Left lung (tissue), 10 donors: ENCODE data around the gene ANKFY1. TPM values are rescaled to one million over a fixed set of nuclear protein-coding genes. Genes with fewer than 3 reads are reported as not detected.

ENCODE experiments used
- ATAC-seq: fragments of 200-7000 bp; cut with Tn5 transposase; one replicate; pipeline ENCODE4 v1.9.1; 2020; ENCODE audit warnings: moderate library complexity
- DNase-seq, 4 donors: peaks; one replicate each; pipeline ENCODE4 v3.0.0-alpha.2; 2013 to 2020
- H3K27ac ChIP-seq, 2 donors: fragments of 200-600 bp; sonication (generic) in 1 of 2; one replicate each; pipeline versions ENCODE4 v1.5.0 to v1.8.0; 2020 to 2021
- H3K27me3 ChIP-seq, 2 donors: fragments of 200-600 bp; sonication (generic) in 1 of 2; one replicate each; pipeline versions ENCODE4 v1.5.0 to v1.8.0; 2020 to 2021
- H3K36me3 ChIP-seq, 2 donors: fragments of 200-600 bp; sonication (generic) in 1 of 2; one replicate each; pipeline versions ENCODE4 v1.5.0 to v1.8.0; 2020 to 2021
- H3K4me1 ChIP-seq, 2 donors: fragments of 200-600 bp; one replicate each; pipeline ENCODE4 v1.8.0; 2021
- H3K4me3 ChIP-seq, 2 donors: fragments of 200-600 bp; sonication (generic) in 1 of 2; one replicate each; pipeline versions ENCODE4 v1.5.0 to v1.8.0; 2020 to 2021; ENCODE audit warnings: mild to moderate bottlenecking in 1 of 2
- H3K9me3 ChIP-seq, 2 donors: fragments of 200-600 bp; sonication (generic) in 1 of 2; one replicate each; pipeline versions ENCODE4 v1.5.0 to v1.8.0; 2020 to 2021
- CTCF ChIP-seq, 2 donors: fragments of 200-600 bp; sonication (generic) in 1 of 2; IDR thresholded peaks; one replicate each; pipeline versions ENCODE4 v1.5.0 to v1.8.0; 2021; ENCODE audit warnings: antibody characterized with exemption in 2 of 2
- intact Hi-C, 2 donors: fragments of 100-400 bp; cut with DNase I; formaldehyde crosslinking; loops; one replicate each; pipeline versions ENCODE4 v1.11.2 to v1.14.2; 2022
- polyA plus RNA-seq, 6 donors: library from polyadenylated mRNA; unstranded; fragments of 120-200 nt; gene quantifications; one replicate each; pipeline ENCODE4 v1.2.1, GENCODE V29; 2013; ENCODE audit not compliant: insufficient read length in 6 of 6
- total RNA-seq, 2 donors: library from RNA; stranded (reverse); fragmentation: NEBNext Ultra II Directional; extraction: Animal tissue kit (Norgen Biotek cat#: 25700); gene quantifications; one replicate each; pipeline ENCODE4 v1.2.1, GENCODE V29; 2021
- donor health status: DM: no; HTN: yes; CAD: no.
- donor health status: DM: no; HTN: no; CAD: no.

Gene ANKFY1
- total and polyA plus RNA-seq, 8 donors = 52.9 to 76.9 (median 56.2) TPM

- H3K27me3 ChIP-seq = no peaks in the 10 kb centered on the region
- H3K27ac ChIP-seq = no peak overlapping the region
- H3K4me1 ChIP-seq = peaks cover 12 to 61% of the 10 kb centered on the region in 2 donors
- no peaks in the 10 kb centered on the region for H3K9me3 ChIP-seq
- ATAC-seq = no peak
- DNase-seq = no peak
- TF ChIP-seq CTCF (IDR thresholded peaks at IDR 0.05) = no peak
- intact Hi-C loops = no loop called here
- peaks cover 0 to 13% of the 10 kb centered on the region in 2 donors for H3K36me3 ChIP-seq
- no peak overlapping the region for H3K4me3 ChIP-seq
Measured at GRCh38 chr17:4250887-4251286, 12.9 kb downstream of the ANKFY1 start.

- TF ChIP-seq CTCF (IDR thresholded peaks at IDR 0.05) = peak; percentile 24 to 43
- DNase-seq (no peak), ATAC-seq (peak; percentile 82)
- H3K4me1 ChIP-seq = peaks cover 12 to 50% of the 10 kb centered on the region in 2 donors
- H3K27ac ChIP-seq = peak overlapping the region; percentile 20
- no peaks in the 10 kb centered on the region for H3K27me3 ChIP-seq
- peaks cover 0 to 13% of the 10 kb centered on the region in 2 donors for H3K36me3 ChIP-seq
- intact Hi-C loops = no loop called here
- H3K4me3 ChIP-seq = no peak overlapping the region
- no peaks in the 10 kb centered on the region for H3K9me3 ChIP-seq
Measured at GRCh38 chr17:4249452-4250029, 14.2 kb downstream of the ANKFY1 start.

DNA sequence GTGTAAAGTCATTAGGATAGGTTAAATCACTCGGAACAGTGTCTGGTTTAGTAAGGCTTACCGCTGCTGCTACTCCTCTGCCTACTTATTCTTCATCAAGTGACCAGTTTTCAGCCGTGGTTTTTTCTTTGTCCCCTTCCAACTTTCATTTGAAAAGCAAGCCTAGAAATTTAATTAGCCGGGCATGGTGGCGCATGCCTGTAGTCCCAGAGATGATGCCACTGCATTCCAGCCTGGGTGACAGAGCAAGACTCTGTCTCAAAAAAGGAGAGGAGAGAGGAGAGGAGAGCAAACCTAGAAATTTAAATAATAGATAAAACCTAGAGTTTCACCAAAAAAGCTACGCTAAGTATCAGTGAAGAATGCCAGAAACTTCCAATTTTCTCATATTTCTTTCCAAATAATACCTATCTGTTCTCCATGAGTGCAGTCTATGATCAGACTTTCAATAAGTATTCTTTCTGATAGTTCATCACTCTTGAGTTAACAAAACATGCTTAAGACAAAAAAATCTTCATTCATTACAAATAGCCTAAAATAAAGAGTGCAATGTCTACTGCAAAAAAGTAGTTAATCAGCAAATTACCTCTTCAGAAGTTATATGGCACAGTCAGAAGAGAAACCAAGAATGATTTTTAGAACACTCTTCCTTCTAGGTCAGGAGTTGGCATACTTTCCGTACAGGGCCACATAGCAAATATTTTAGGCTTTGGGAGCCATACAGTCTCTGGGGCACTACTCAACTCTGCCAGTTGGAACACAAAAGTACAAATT is 15.1 kb downstream of the ANKFY1 start:
- Histone ChIP-seq H3K27ac (peak overlapping the region in 1 of 2 donors; percentile 49), H3K9me3 (no peaks in the 10 kb centered on the region), H3K4me3 (no peak overlapping the region), H3K36me3 (peaks cover 0 to 13% of the 10 kb centered on the region in 2 donors), H3K27me3 (no peaks in the 10 kb centered on the region), H3K4me1 (peaks cover 12 to 50% of the 10 kb centered on the region in 2 donors)
- intact Hi-C loops = no loop called here
- no peak for DNase-seq
- ATAC-seq = no peak
- TF ChIP-seq CTCF (IDR thresholded peaks at IDR 0.05) = no peak

DNA sequence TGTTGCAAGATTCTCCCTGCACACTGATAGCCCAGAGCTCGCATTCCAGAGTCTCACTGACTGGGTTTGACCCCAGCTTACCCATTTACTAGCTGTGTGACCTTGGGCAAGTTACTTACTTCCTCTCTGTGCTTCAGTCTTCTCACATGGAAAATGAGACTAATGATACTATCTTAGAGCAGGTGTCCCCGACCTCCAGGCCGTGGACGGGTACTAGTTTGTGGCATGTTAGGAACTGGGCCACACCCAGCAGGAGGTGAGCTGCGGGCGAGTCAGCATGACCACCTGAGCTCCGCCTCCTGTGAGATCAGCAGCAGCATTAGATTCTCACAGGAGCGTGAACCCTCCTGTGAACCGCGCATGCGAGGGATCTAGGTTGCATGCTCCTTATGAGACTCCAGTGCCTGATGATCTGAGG is 15.8 kb downstream of the ANKFY1 start:
- Histone ChIP-seq H3K4me1 (peaks cover 12 to 50% of the 10 kb centered on the region in 2 donors), H3K36me3 (peaks cover 0 to 13% of the 10 kb centered on the region in 2 donors), H3K27ac (peak overlapping the region in 1 of 2 donors; percentile 49), H3K27me3 (no peaks in the 10 kb centered on the region), H3K9me3 (no peaks in the 10 kb centered on the region), H3K4me3 (no peak overlapping the region)
- TF ChIP-seq CTCF (IDR thresholded peaks at IDR 0.05) = no peak
- intact Hi-C loops = no loop called here
- peak; percentile 44 for ATAC-seq
- peak in 1 of 4 donors; percentile 54 for DNase-seq

DNA sequence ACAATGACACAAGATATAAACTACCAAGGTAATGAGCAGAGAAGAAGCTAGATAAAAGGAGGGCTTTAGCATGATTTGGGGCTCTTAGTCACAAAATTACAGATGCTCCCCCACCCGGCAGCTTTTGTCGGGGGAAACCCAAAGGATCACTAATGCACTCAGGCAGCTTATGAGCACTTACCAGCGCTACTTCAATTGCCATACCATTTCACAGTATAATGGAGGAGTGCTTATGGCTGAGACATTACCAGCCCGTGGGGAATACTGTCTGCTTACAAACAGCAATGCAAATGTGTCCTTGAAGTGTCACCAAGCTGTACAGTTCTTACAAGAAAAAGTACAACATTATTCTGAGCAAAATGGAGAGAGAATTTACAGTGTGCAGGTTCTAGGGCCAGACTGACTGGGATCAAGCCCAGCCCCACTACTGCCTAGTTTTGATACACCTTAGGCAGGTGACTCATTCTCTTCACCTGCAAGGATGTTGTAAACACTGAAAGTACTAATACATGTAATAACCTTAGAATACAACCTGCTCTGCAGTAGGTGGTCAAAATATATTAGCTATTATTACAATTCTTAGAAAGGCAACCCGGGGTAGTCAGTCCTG is 16.3 kb downstream of the ANKFY1 start:
- DNase-seq (no peak), ATAC-seq (peak; percentile 74)
- Histone ChIP-seq H3K4me1 (peaks cover 12 to 47% of the 10 kb centered on the region in 2 donors), H3K9me3 (no peaks in the 10 kb centered on the region), H3K27me3 (no peaks in the 10 kb centered on the region), H3K27ac (peak overlapping the region in 1 of 2 donors; percentile 49), H3K36me3 (peaks cover 0 to 15% of the 10 kb centered on the region in 2 donors), H3K4me3 (no peak overlapping the region)
- TF ChIP-seq CTCF (IDR thresholded peaks at IDR 0.05) = no peak
- intact Hi-C loops = no loop called here
